HG03575 (cell line): ENCODE measurements around the gene ZNF445.
"Not testable (repeated sequence)": the region's sequence is repeated elsewhere in the genome, so short reads cannot be mapped to it uniquely, and the experiment has no call there.

Source experiments
- ATAC-seq: cut with Tn5 transposase; IDR thresholded peaks from one replicate; pipeline ENCODE4 v1.9.1; 2021; ENCODE audit not compliant: unreplicated experiment, insufficient number of reproducible peaks, low FRiP score; ENCODE audit errors: extremely low read depth

ZNF445 gene

GRCh38 chr3:44477312-44478030 lies at the start of gene ZNF445:
TSS of gene ZNF445 (minus strand) at chr3:44477670. CDS start at chr3:44455549, 22,121 bp downstream.
- ATAC-seq, result no peak

DNA sequence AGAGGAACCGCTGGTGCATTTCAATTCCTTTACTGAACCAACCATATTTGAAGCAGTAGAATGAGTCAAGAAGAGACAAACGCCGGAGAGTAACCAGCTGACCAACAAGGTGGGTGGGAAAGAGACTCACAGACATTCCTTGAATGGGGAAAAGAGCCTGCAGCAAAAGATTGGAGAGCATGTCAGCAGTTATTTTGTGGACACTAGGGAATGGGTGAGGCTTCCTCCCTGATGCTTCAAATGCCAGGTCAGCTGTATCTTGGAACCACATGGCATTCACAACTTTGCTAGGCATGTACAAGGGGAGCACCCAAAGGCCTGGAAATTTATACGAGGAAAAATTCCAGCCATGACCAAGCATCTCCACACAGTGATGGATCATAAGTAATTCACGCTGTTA lies 47.6 kb upstream of the ZNF445 start:
- ATAC-seq, result no peak

DNA sequence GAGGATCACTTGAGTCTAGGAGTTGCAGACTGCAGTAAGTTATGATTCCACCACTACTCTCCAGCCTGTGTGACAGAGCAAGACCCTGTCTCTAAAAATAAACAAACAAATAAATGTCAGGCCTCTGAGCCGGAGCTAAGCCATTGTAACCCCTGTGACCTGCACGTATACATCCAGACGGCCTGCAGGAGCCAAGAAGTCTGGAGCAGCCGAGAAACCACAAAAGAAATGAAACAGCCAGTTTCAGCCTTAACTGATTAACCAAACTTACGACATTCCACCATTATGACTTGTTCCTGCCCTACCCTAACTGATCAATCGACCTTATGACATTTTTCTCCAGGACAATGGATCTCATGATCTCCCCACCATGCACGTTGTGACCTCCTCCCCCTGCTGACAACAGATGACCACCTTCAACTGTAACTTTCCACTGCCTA lies 45.0 kb upstream of the ZNF445 start:
- no peak for ATAC-seq

- no peak for ATAC-seq
These were observed 44.3 kb upstream of the ZNF445 start for GRCh38 chr3:44521721-44522120.

DNA sequence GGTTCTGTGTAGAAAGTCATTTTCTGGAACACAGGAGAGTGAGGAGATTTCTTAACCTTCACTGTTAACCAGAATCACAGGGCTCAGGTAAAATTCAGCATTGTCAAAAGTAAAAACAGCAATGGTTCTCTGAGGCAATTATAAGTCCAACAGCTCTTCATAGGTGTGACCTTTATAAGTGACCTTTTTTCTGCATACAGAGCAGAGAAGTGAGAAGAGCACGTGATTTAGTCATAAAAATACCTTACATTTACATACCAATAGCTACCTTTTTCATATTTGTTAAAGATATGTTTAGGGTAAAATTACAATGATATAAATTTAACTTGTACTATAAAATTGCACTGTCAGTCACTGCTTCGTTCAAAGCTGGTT lies 41.3 kb upstream of the ZNF445 start:
- no peak for ATAC-seq

GRCh38 chr3:44516230-44516629 lies 38.8 kb upstream of the ZNF445 start:
- ATAC-seq, result no peak

DNA sequence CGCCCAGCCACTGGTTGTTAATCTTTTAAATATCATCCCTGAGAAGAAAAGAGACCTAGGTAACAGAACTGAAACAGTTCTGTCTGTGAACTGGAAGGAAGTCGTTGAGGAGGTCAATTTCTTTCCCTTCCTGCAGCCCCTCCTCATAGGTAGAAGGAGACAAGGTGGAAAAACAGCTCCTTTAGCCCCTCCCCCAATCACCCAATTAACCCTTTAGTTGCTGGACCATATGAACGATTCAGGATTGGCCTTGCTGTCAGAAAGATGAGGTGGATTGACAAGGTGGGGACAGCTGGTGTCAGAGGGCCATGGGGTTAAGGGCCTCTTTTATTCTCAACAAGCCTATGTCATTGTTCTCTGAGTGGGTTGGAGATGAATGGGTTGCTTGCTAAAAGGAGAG lies 36.0 kb upstream of the ZNF445 start:
- no peak for ATAC-seq

GRCh38 chr3:44511238-44511566 lies 33.7 kb upstream of the ZNF445 start:
- ATAC-seq, result no peak

DNA sequence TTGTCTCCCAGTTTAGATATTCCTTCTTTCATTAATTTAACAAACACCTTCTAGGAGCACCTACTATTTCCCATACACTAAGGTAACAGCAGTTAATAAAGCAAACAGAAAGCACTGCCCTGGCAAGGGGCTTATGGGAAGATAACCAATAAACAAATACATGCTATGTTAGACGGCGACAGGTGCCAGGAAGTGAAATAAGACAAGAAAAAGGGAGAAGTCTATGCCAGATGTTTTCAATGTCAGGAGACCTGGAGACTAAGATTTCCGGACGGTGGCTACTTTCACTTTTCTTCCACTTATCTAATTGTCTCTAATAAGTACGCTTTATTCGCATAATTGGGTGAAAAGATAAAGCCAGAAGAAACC lies 32.5 kb upstream of the ZNF445 start:
- ATAC-seq, result no peak

DNA sequence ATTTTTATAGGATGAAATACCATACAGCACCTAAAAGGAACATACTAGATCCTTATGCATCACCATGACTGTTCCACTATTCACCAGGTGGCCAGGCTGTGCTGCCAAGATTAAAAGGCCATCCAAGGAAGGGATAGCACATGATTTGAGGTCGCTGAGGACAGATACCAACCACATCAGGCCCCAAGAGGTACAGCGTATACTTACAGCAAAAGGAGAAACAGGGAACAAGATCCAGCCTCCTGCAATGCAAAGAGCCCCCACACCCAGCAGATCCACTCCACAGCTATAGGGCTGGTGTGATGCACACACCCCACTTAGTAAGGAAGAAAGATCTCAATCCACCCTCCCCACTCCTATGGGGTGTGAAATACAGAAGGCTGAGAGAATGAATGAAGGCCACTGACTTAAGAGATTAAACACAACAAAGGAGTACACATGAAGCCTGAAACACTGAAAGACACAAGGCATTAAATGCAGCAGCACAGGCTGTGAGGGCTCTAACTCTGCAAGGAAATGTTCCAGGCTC lies 32.0 kb upstream of the ZNF445 start:
- ATAC-seq, result no peak

GRCh38 chr3:44506961-44507360 lies 29.5 kb upstream of the ZNF445 start:
- no peak for ATAC-seq

DNA sequence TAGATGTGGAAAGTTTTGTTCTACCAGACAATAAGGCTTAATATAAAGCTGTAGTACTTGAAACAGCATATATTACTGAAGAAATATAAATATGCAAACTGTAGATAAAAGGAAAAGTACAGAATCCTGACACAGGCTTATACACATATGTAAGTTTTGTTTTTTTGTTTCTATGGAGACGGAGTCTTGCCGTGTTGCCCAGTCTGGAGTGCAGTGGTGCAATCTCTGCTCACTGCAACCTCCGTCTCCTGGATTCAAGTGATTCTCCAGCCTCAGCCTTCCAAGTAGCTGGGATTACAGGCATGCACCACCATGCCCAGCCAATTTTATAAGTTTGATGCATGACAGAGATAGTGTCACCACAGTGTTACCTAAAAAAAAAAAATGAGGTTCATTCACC lies 29.1 kb upstream of the ZNF445 start:
- ATAC-seq, result no peak

GRCh38 chr3:44504566-44504965 lies 27.1 kb upstream of the ZNF445 start:
- no peak for ATAC-seq

- not testable (repeated sequence) for ATAC-seq
These were observed 25.7 kb upstream of the ZNF445 start for GRCh38 chr3:44503178-44503577.

DNA sequence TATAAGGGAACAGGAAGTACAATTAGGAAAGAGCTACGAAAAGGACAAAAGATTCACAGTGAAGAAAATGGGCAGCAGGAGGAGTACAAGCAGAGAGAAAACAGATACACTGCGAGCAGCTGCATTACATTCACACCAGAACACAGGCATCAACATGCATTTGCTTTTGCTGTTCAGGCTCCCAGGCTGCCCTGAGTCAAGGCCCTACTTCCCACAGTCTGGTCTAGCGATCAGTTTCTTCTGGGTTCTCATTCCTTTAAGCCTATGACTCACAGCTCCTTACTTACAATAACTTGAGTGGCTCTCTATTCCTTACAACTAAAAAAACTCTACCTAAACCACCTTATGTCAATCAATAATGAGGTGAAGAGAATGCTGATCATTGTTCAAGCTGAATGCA lies 24.5 kb upstream of the ZNF445 start:
- ATAC-seq, result no peak

DNA sequence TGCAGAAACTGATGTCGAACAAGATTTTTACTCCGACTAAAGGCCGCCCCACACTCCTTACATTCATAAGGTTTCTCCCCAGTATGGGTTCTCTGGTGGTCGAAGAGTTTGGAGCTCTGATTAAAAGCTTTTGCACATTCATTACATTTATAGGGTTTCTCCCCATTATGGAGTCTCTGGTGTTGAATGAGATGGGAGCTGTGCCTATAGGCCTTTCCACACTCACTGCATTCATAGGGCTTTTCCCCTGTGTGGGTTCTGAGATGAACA lies 22.4 kb upstream of the ZNF445 start:
- ATAC-seq, result not testable (repeated sequence)

GRCh38 chr3:44499149-44499898 lies 21.9 kb upstream of the ZNF445 start:
- ATAC-seq, result no peak

- no peak for ATAC-seq
These were observed 18.4 kb upstream of the ZNF445 start for GRCh38 chr3:44495636-44496415.

DNA sequence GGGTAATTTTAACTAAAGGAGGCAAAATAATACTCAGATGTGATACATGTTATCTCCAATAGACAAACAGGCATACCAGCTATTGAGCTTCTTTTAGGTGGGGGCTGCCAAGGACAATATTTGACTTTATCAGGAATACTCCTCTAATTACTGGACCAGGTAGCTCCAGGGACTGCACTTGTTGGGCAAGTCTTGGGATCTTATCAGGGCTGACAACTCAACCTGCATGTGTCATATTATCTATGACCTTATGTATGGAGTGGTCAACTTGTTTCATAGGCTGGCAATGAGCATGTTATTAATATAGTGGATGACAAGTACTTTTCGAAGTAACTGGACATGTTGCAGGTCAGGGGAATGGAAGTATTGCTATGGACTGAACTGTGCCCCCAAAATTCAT lies 15.0 kb upstream of the ZNF445 start:
- ATAC-seq, result no peak

GRCh38 chr3:44482721-44483120 lies 5.3 kb upstream of the ZNF445 start:
- ATAC-seq, result no peak
